GM12891 (cell line): Measurements from ENCODE around the gene KCNJ1.
A peak's percentile ranks its signal among the peaks of the same experiment; 100 is the strongest.

Experiments
- DNase-seq: peaks from one replicate; pipeline ENCODE4 v3.0.0; 2011; ENCODE audit warnings: low spot score; ENCODE audit not compliant: insufficient read length
- FAIRE-seq: peaks from 2 replicates; lab custom pipeline; 2011; peaks lifted over from hg19 to GRCh38; lab: Jason Lieb, UNC
- PAX5 ChIP-seq: IDR thresholded peaks from 2 replicates; pipeline ENCODE4 v1.6.1; 2011; ENCODE audit warnings: low read length, moderate library complexity, mild to moderate bottlenecking; ENCODE audit not compliant: insufficient read depth, severe bottlenecking
- POLR2A ChIP-seq: IDR thresholded peaks from 2 replicates; pipeline ENCODE4 v1.6.1; 2011; ENCODE audit warnings: low read depth, low read length, control low read depth
- POLR2AphosphoS5 ChIP-seq: IDR thresholded peaks from 2 replicates; pipeline ENCODE4 v1.6.1; 2011; ENCODE audit warnings: low read depth, low read length, control low read depth
- POU2F2 ChIP-seq: IDR thresholded peaks from 2 replicates; pipeline ENCODE4 v1.6.1; 2011; ENCODE audit warnings: low read depth, mild to moderate bottlenecking, control low read depth, low read length, moderate library complexity
- SPI1 ChIP-seq: IDR thresholded peaks from 2 replicates; pipeline ENCODE4 v1.6.1; 2011; ENCODE audit warnings: low read depth, low read length, control low read depth
- TAF1 ChIP-seq: IDR thresholded peaks from 2 replicates; pipeline ENCODE4 v1.6.1; 2011; ENCODE audit warnings: low read depth, low read length, control low read depth

The KCNJ1 gene

DNA sequence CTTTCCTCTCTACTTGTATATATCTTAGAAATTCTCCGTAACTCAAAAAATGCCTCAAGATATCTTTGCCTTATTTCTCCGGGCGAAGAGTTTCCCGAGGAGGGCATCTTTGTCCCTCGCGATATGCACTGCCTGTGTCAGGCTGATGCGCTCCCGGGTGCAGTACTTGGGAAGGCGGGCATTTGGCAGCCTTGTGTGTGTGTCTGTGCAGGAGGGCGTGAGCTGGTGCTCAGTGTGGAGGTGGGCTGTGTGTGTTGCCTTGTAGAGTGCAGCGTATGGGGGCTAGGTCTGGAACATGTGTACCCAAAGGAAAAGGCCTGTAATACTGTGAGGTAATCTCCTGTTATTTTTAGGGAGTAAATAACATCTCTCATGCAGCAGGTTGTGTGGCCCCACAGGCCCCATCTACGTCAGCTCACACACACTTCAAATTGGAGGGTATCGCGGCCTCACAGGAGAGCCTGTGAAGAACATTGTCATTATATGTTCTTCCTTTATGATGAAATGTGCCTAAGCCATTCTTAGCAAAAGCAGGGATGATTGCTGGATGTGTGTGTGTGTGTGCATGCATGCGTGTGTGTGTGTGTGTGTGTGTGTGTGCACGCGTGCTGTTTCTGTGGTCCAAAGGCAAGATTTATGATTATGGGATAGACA is 77.5 kb downstream of the KCNJ1 start:
- FAIRE-seq: peak; percentile 31
- DNase-seq: no peak
- TF ChIP-seq POLR2AphosphoS5 (no peak), TAF1 (no peak), PAX5 (no peak), POU2F2 (no peak), POLR2A (no peak), SPI1 (no peak)
